HEK293T (cell line): Measurements from ENCODE around the gene DLG1.

ENCODE experiments used
- ARNT ChIP-seq: fragments of 450-650 bp; IDR thresholded peaks from 2 replicates; pipeline ENCODE4 v1.6.1; 2017; ENCODE audit warnings: mild to moderate bottlenecking
- BHLHE40 ChIP-seq: fragments of 450-650 bp; IDR thresholded peaks from 2 replicates; pipeline ENCODE4 v1.6.1; 2016; ENCODE audit warnings: mild to moderate bottlenecking, moderate library complexity, borderline replicate concordance
- CTBP1 ChIP-seq: fragments of 450-650 bp; IDR thresholded peaks from 2 replicates; pipeline ENCODE4 v1.6.1; 2016; ENCODE audit warnings: borderline replicate concordance
- ELF4 ChIP-seq: fragments of 450-650 bp; IDR thresholded peaks from 2 replicates; pipeline ENCODE4 v1.6.1; 2017; ENCODE audit warnings: antibody characterized with exemption
- FOXA1 ChIP-seq: fragments of 450-650 bp; IDR thresholded peaks from 2 replicates; pipeline ENCODE4 v1.6.1; 2016; ENCODE audit warnings: mild to moderate bottlenecking
- FOXK2 ChIP-seq: fragments of 450-650 bp; IDR thresholded peaks from 2 replicates; pipeline ENCODE4 v1.6.1; 2016; ENCODE audit warnings: mild to moderate bottlenecking
- FOXM1 ChIP-seq: fragments of 450-650 bp; IDR thresholded peaks from 2 replicates; pipeline ENCODE4 v1.6.1; 2017; ENCODE audit warnings: mild to moderate bottlenecking, borderline replicate concordance
- HDGF ChIP-seq: fragments of 450-650 bp; IDR thresholded peaks from 2 replicates; pipeline ENCODE4 v1.6.1; 2017; ENCODE audit warnings: antibody characterized with exemption, borderline replicate concordance
- NFRKB ChIP-seq: fragments of 450-650 bp; IDR thresholded peaks from 2 replicates; pipeline ENCODE4 v1.6.1; 2016; ENCODE audit warnings: mild to moderate bottlenecking, moderate library complexity
- SP1 ChIP-seq: fragments of 450-650 bp; IDR thresholded peaks from 2 replicates; pipeline ENCODE4 v1.6.1; 2017
- TARDBP ChIP-seq: fragments of 450-650 bp; IDR thresholded peaks from 2 replicates; pipeline ENCODE4 v1.6.1; 2016
- ZNF384 ChIP-seq: fragments of 450-650 bp; IDR thresholded peaks from 2 replicates; pipeline ENCODE4 v1.6.1; 2016
- TF ChIP-seq, protein P1 (sequence below): fragments of 450-650 bp; IDR thresholded peaks from 2 replicates; pipeline ENCODE4 v1.6.1; 2016

DNA sequence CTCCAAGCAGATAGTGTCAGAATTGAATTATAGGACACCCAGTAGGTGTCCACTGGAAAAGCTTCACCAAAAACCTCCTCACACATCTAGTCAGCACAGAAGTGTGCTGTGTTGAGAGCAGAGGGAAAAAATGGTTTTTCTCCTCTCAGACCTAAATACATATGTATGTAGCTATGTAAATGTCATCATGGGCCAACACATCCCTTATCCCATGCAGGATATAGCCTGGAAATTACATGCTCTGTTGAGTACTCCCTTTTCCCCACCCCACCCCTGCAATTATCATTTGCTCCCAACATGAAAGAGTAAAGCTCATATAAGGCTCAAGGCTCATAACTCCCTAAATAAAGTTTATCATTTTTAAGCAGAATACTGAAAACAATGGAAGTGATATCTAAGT, 35.7 kb downstream of the DLG1 start:
- TF ChIP-seq FOXM1: no peak
- no peak for TF ChIP-seq ARNT
- TF ChIP-seq, protein P1, sequence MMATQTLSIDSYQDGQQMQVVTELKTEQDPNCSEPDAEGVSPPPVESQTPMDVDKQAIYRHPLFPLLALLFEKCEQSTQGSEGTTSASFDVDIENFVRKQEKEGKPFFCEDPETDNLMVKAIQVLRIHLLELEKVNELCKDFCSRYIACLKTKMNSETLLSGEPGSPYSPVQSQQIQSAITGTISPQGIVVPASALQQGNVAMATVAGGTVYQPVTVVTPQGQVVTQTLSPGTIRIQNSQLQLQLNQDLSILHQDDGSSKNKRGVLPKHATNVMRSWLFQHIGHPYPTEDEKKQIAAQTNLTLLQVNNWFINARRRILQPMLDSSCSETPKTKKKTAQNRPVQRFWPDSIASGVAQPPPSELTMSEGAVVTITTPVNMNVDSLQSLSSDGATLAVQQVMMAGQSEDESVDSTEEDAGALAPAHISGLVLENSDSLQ: no peak
- no peak for TF ChIP-seq NFRKB
- TF ChIP-seq TARDBP: no peak
- TF ChIP-seq SP1: no peak
- no peak for TF ChIP-seq ELF4
- no peak for TF ChIP-seq ZNF384
- no peak for TF ChIP-seq BHLHE40
- TF ChIP-seq FOXA1: no peak
- TF ChIP-seq HDGF: no peak
- TF ChIP-seq CTBP1: no peak
- no peak for TF ChIP-seq FOXK2
